Measurements from ENCODE around the gene MSI1.
A peak's percentile ranks its signal among the peaks of the same experiment; 100 is the strongest.

The MSI1 gene

GRCh38 chr12:120323772-120324171 is 45.2 kb downstream of the MSI1 start:
- no peak for DNase-seq (ENCODE audit: low read depth in 3 of 3)

DNA sequence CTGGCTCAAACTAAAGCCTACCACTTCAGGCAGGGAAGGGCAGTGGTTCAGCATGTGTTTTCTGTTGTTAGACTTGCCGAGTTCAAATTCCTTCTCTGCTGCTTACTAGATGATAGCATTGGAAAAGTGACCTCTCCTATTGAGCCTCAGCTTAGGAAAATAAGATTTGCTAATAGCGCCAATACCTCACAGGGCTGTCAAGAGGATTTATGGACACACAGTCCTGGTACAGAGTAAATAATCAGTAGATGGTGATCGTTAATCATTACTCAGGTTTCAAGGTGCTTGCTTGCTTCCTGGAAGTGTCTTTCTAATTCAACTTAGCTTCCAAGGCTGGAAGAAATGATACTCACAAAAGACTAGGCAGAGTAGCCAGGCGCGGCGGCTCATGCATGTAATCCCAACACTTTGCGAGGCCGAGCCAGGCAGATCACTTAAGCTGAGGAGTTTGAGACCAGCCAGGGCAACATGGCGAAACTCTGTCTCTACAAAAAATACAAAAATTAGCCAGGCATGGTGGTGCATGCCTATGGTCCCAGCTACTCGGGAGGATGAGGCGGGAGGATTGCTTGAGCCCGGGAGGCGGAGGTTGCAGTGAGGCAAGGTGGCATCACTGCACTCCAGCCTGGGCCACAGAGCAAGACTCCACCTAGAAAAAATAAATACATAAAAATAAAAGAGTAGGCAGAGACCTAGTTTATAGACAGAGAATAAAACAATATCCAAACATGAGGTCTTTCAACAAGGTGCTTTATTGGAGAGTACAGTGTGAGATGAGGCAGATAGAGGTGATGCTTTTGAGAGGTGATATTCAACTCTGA is 47.4 kb downstream of the MSI1 start:
- DNase-seq (ENCODE audit: low read depth in 3 of 3) = no peak

DNA sequence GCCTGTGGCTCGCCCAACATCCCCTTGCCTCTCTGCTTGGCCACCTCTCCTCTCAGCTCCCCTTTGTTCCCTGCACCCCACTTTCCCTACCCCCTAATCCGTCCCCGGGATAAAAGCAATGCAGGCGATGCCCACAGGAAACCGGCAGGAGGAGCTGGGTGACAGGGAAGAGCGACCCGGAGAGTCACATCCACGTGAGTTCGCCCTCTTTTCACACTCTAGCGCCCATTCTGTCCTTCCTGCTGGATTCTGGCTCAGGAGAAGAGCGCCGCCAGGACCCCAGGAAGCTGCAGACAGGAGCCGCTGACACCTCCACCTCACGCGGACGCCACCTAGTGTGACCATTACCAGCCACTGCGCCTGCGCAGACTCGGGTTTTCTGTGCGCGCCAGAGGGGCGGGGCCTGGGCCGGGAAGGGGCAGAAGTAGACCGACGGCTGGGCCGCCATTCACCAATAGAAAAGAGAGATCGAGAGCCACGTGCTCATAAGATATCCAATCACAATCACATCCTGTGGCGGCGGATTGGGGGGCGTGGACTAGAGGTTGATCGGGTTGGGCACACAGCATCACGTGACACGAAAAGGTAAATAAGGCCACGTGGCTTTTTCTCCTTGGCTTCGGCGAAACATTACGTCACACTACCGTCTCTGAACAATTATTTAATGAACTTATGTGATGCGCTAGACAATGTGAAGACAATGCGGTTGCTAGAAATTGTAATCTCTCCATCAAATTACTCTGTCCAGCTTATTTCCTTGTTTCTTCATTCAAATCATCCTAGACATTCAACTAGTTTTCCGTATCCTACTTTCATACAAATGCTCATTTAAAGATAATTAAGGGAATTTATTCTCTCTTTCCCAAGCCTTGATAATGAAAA is 51.5 kb downstream of the MSI1 start:
- peak; percentile 100 for DNase-seq (ENCODE audit: low read depth in 3 of 3)

DNA sequence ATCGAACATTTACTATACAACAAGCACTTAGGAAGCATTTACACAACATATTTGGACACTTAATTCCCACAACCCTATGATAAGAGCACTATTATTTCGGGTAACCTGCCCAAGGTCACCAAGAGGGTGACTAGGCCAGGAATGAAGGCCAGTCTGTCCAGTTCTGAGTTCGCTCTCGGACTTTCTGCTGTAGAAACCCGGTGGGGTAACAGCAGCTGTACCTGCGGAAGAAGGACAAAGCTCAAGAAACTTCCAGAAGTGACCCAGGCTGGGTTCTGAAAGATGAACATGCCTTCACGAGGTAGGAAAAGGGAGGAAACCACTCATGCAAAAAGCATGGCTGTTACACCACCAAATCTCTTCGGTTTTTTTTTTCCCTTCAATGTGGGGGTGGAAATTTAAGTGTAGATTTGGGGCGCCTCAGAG is 52.2 kb downstream of the MSI1 start:
- no peak for DNase-seq (ENCODE audit: low read depth in 3 of 3)

DNA sequence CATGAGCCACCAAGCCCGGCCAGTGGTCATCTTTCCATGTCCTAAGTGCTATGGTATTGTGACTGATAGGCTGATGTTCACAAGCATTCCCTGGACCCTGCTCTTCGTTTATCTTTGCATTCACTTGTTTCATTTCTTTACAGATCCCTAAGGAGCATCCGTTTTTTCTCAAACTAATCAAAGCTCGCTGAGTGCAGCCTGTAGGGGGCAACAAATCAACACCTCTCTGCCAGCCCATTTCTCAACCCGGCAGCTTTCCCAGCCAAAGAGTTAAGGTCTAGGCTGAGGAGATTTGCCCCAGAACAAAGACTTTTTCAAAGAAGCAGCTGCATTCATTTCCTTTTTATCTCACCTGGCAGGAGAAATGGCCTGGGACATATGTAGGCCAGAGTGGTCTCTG is 54.7 kb downstream of the MSI1 start:
- no peak for DNase-seq (ENCODE audit: low read depth in 3 of 3)

DNA sequence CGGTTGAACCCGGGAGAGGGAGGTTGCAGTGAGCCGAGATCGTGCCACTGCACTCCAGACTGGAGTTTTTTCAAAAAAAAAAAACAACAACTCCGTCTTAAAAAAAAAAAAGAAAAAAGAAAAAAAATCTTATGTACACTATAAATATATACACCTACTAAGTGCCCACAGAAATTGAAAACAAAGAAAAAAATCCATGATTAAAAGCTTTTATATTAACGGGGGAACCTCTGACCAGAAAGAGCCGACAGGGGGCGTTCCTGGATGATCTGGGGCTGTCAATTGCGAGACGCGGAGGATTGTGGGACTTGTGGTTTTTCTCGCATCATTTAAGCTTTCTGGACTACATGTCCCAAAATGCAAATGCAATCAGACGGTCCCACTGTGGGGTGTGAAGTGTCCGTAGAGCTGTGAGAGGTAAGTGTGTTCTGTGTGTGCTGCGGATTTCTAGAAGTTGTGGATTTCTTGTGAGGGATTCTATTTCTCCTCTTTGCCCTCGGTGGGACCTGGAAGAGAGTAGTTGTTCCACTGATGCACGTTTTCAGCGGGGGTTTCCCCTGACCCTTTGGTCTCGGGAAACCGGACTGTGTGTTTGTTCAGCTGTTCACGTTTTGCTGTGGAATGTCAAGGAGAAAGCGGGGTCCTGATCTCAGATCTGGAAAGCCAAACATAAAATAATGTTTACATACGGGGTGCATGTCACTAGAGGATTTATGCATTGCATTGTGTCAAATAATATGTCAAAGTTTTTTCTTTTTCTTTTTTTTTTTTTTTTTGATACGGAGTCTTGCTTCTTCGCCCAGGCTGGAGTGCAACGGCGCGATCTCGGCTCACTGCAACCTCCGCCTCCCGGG is 66.8 kb downstream of the MSI1 start, which contains the start of gene SIRT4:
SIRT4 (plus strand) TSS at position 360 of the 854 bp plus-strand sequence. CDS start 1,241 bp downstream, outside the sequence.
- peak; percentile 78 to 86 (median 83) for DNase-seq (ENCODE audit: low read depth in 3 of 3)

DNA sequence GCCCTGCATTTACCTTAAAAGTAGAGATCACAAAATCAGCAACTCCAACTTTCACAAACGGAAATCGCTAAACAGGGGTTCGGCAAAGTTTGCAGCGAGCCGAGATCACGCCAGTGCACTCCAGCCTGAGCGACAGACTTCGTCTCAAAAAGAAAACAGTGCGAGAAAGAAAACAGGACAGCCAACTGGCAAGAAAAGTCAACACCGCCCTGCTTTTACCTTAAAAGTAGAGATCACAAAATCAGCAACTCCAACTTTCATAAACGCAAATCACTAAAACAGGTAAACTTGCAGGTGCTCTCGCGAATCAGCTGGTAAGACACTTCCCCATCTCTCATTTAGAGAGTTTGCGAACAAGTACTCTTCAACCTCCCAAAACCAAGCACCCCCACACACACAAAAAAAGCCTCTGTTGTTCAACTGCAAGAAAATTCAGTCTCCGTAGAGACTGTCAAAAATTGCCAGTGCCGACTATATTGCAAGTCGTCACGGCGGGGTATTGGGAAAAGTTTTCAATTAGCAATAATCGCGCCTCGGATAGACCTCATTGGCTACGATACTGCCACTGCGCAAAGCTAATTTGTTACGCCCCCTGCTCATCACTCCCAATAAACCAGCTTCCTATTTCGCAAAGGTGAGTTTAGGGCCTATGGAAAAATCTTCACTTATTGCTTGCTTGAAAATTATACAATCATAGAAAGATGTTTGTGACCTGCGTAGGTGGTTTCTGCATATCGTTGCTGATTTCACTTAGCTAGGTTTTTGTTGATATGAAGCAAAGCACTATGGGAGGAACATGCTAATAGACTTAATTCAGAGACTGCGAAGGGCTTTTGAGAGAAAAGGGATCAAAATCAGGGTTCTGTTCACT is 76.1 kb downstream of the MSI1 start, which contains the start of gene RNU4-1:
RNU4-1 (minus strand) TSS at position 577 of the 871 bp plus-strand sequence.
- peak; percentile 67 to 80 (median 71) for DNase-seq (ENCODE audit: low read depth in 3 of 3)

DNA sequence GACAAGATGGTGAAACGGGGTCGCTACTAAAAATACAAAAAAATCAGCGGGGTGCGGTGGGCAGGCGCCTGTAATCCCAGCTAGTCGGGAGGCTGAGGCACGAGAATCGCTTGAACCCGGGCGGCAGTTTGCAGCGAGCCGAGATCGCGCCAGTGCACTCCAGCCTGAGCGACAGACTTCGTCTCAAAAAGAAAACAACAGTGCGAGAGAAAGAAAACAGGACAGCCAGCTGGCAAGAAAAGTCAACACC is 76.6 kb downstream of the MSI1 start:
- peak in 1 of 3 experiments; percentile 2 for DNase-seq (ENCODE audit: low read depth in 3 of 3)
